ENCODE data around the gene KIFBP.

Gene KIFBP

GRCh38 chr10:69048103-69048502 lies 59.5 kb downstream of the KIFBP start:
- ChIA-PET CTCF (interaction anchor here (1.0 to 1.1 kb wide), 2 partner anchors 45 to 47 kb away, joined by 4 to 7 read pairs; no protein-coding TSS in a partner anchor), POLR2A (interaction anchor here (0.6 kb wide), 1 partner anchor 14 kb away, joined by 3 read pairs; no protein-coding TSS in a partner anchor)
- no peak for TF ChIP-seq CTCF (IDR thresholded peaks at IDR 0.05; ENCODE audit: insufficient read depth, low read length, missing control alignments)
- no peak for DNase-seq (ENCODE audit: low read depth, low spot score)
- no peak overlapping the region for H3K4me3 ChIP-seq (ENCODE audit: low read depth, low read length)

- ChIA-PET POLR2A (no interaction called here), CTCF (no interaction called here)
- DNase-seq (ENCODE audit: low read depth, low spot score) = no peak
- no peak overlapping the region for H3K4me3 ChIP-seq (ENCODE audit: low read depth, low read length)
- no peak for TF ChIP-seq CTCF (IDR thresholded peaks at IDR 0.05; ENCODE audit: insufficient read depth, low read length, missing control alignments)
Observed at GRCh38 chr10:69049566-69049961, 61.0 kb downstream of the KIFBP start.

- CTCF ChIA-PET = interaction anchor here (1.0 kb wide), 1 partner anchor 46 kb away, joined by 4 read pairs; no protein-coding TSS in a partner anchor
- no peak overlapping the region for H3K4me3 ChIP-seq (ENCODE audit: low read depth, low read length)
- no peak for TF ChIP-seq CTCF (IDR thresholded peaks at IDR 0.05; ENCODE audit: insufficient read depth, low read length, missing control alignments)
Observed at GRCh38 chr10:69051303-69051702, 62.7 kb downstream of the KIFBP start.

GRCh38 chr10:69051710-69052487 lies 63.3 kb downstream of the KIFBP start:
- no peak for TF ChIP-seq CTCF (IDR thresholded peaks at IDR 0.05; ENCODE audit: insufficient read depth, low read length, missing control alignments)
- POLR2A ChIA-PET = no interaction called here
- H3K4me3 ChIP-seq (ENCODE audit: low read depth, low read length) = no peak overlapping the region
- no peak for DNase-seq (ENCODE audit: low read depth, low spot score)
- CTCF ChIA-PET = interaction anchor here (1.0 kb wide), 1 partner anchor 46 kb away, joined by 4 read pairs; no protein-coding TSS in a partner anchor

More at GRCh38 chr10:69051303-69051702, 62.7 kb downstream of the KIFBP start:
- POLR2A ChIA-PET = no interaction called here
- no peak for DNase-seq (ENCODE audit: low read depth, low spot score)

- TF ChIP-seq CTCF (IDR thresholded peaks at IDR 0.05; ENCODE audit: insufficient read depth, low read length, missing control alignments) = no peak
- ChIA-PET CTCF (interaction anchor here (0.6 kb wide), 1 partner anchor 47 kb away, joined by 3 read pairs; no protein-coding TSS in a partner anchor), POLR2A (no interaction called here)
Observed at GRCh38 chr10:69052736-69053135, 64.1 kb downstream of the KIFBP start.

GRCh38 chr10:69055241-69055640 lies 66.6 kb downstream of the KIFBP start:
- no peak overlapping the region for H3K4me3 ChIP-seq (ENCODE audit: low read depth, low read length)
- CTCF ChIA-PET = interaction anchor here (0.9 kb wide), 1 partner anchor 10 kb away, joined by 3 read pairs; no protein-coding TSS in a partner anchor
- POLR2A ChIA-PET = no interaction called here
- no peak for TF ChIP-seq CTCF (IDR thresholded peaks at IDR 0.05; ENCODE audit: insufficient read depth, low read length, missing control alignments)
- DNase-seq (ENCODE audit: low read depth, low spot score) = no peak

More at GRCh38 chr10:69052736-69053135, 64.1 kb downstream of the KIFBP start:
- DNase-seq (ENCODE audit: low read depth, low spot score) = no peak
- H3K4me3 ChIP-seq (ENCODE audit: low read depth, low read length) = no peak overlapping the region

All from AG04449 (cell line).